Smooth muscle cell (in vitro differentiated cells): ENCODE results near the gene OBSL1. TPM values are rescaled to one million over a fixed set of nuclear protein-coding genes. Genes with fewer than 3 reads are reported as not detected.

Experiments used
- DNase-seq: peaks from one replicate; lab custom pipeline; 2025; ENCODE audit not compliant: unreplicated experiment; lab: John Stamatoyannopoulos, UW
- H2AFZ ChIP-seq: fragments of 200-600 bp; sonication (generic); 2 replicates; pipeline ENCODE4 v1.6.0; 2016; ENCODE audit warnings: antibody characterized with exemption, low read depth, mild to moderate bottlenecking
- H3F3A ChIP-seq: fragments of 200-600 bp; sonication (generic); 2 replicates; pipeline ENCODE4 v1.6.0; 2017; ENCODE audit warnings: antibody characterized with exemption, low read depth
- H3K27ac ChIP-seq: fragments of 200-600 bp; sonication (generic); 2 replicates; pipeline ENCODE4 v1.5.1; 2016; ENCODE audit warnings: low read depth, mild to moderate bottlenecking
- H3K27me3 ChIP-seq: fragments of 200-600 bp; sonication (generic); 2 replicates; pipeline ENCODE4 v1.6.1; 2016; ENCODE audit warnings: low read depth, mild to moderate bottlenecking
- H3K36me3 ChIP-seq: fragments of 200-600 bp; sonication (generic); 2 replicates; pipeline ENCODE4 v1.5.1; 2016; ENCODE audit warnings: low read depth
- H3K4me1 ChIP-seq: fragments of 200-600 bp; sonication (generic); 2 replicates; pipeline ENCODE4 v1.5.1; 2016; ENCODE audit warnings: low read depth
- H3K4me2 ChIP-seq: fragments of 200-600 bp; sonication (generic); 2 replicates; pipeline ENCODE4 v1.6.0; 2016; ENCODE audit warnings: mild to moderate bottlenecking
- H3K4me3 ChIP-seq: fragments of 200-600 bp; sonication (generic); 2 replicates; pipeline ENCODE4 v1.5.1; 2016; ENCODE audit warnings: mild to moderate bottlenecking
- H3K79me2 ChIP-seq: fragments of 200-600 bp; sonication (generic); 2 replicates; pipeline ENCODE4 v1.6.0; 2016; ENCODE audit warnings: low read depth, mild to moderate bottlenecking
- H3K9ac ChIP-seq: fragments of 200-600 bp; sonication (generic); 2 replicates; pipeline ENCODE4 v1.6.0; 2016; ENCODE audit warnings: low read depth
- H3K9me3 ChIP-seq: fragments of 200-600 bp; sonication (generic); replicated peaks from 2 replicates; pipeline ENCODE4 v1.5.1; 2016; ENCODE audit warnings: low read depth
- H4K20me1 ChIP-seq: fragments of 200-600 bp; sonication (generic); 2 replicates; pipeline ENCODE4 v1.6.0; 2016; ENCODE audit warnings: low read depth
- WGBS: methylation state at CpG from one replicate; pipeline ENCODE4 v1.1.7; 2016; ENCODE audit warnings: low lambda C conversion rate; 5-methylcytosine and 5-hydroxymethylcytosine counted together
- polyA plus RNA-seq: library from polyadenylated mRNA; unstranded; fragments of >200 nt; fragmentation: Nextera tagmentation; extraction: Ambion mirVana; gene quantifications from 2 replicates; pipeline ENCODE4 v1.2.1, GENCODE V29; 2016
- total RNA-seq: library from RNA; depleted of rRNA; stranded (reverse); fragments of >200 nt; gene quantifications from 2 replicates; pipeline ENCODE4 v1.2.3, GENCODE V29; 2014
- TF ChIP-seq, protein P1 (sequence below): fragments of 200-600 bp; sonication (generic); IDR thresholded peaks from 2 replicates; pipeline ENCODE4 v1.5.1; 2017; ENCODE audit warnings: borderline replicate concordance, mild to moderate bottlenecking, antibody characterized with exemption; ENCODE audit not compliant: insufficient read depth, poor library complexity, severe bottlenecking

The OBSL1 gene
- total and polyA plus RNA-seq, 2 experiments from 2014 or later, result 51.1 to 71.9 TPM

DNA sequence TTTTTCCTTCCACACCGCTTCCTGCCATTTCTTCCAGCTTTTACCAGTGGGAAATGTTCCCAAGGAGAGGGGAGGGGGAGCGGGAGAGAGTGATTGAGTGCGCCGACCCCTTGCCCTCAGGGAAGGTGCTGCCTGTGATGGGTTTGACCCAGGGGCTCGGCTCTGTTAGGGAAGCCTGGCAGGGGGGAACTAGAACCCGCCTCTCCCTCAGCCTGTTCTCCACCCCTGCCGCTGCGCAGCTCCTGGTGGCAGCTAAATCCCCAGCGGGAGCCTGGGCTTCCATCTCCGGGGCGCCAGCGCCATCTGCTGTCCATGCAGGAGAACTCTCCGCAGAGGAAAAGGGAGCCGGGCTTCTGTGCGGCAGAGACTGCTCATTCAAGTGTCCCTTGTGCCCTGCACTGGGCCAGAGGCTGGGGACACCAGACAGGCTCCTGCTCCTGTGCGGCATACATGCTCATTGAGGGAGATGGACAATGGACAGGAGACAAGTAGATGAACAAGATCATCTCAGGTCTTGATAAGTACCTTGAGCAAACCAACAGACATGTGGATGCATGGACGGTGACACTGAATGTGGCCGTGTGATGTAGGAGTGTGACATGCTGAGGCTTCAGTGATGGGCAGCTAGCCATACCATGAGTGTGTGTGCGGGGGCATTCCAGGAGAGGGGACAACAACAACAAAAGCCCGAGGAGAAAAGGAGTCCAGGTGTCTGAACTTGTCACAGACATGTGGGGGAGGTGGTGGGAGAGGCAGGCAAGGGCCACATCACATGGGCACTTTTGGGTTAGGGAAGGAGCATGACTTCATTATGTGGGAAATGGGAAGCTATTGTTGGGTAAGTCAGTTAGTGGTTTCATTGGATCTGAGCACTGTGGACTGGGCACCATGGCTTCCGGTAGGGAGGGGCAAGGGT is 41.0 kb downstream of the OBSL1 start:
- no peaks in the 10 kb centered on the region for H3K27me3 ChIP-seq
- peaks cover 22% of the 10 kb centered on the region for H3K4me1 ChIP-seq
- no peaks in the 10 kb centered on the region for H3K36me3 ChIP-seq
- peak overlapping the region; percentile 41 for H3K4me3 ChIP-seq
- peak overlapping the region; percentile 81 for H3K4me2 ChIP-seq
- no peak overlapping the region for H3K9ac ChIP-seq
- H2AFZ ChIP-seq, result no peak overlapping the region
- DNase-seq, result peak; percentile 64
- H3K27ac ChIP-seq, result no peak overlapping the region
- H3K9me3 ChIP-seq, result no peaks in the 10 kb centered on the region
- H4K20me1 ChIP-seq, result no peaks in the 10 kb centered on the region
- TF ChIP-seq, protein P1, sequence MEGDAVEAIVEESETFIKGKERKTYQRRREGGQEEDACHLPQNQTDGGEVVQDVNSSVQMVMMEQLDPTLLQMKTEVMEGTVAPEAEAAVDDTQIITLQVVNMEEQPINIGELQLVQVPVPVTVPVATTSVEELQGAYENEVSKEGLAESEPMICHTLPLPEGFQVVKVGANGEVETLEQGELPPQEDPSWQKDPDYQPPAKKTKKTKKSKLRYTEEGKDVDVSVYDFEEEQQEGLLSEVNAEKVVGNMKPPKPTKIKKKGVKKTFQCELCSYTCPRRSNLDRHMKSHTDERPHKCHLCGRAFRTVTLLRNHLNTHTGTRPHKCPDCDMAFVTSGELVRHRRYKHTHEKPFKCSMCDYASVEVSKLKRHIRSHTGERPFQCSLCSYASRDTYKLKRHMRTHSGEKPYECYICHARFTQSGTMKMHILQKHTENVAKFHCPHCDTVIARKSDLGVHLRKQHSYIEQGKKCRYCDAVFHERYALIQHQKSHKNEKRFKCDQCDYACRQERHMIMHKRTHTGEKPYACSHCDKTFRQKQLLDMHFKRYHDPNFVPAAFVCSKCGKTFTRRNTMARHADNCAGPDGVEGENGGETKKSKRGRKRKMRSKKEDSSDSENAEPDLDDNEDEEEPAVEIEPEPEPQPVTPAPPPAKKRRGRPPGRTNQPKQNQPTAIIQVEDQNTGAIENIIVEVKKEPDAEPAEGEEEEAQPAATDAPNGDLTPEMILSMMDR, result peak; percentile 97
- WGBS, result 20% methylated on average over 20 of the region's 21 CpGs
- no peaks in the 10 kb centered on the region for H3K79me2 ChIP-seq
- H3F3A ChIP-seq, result no peaks in the 10 kb centered on the region

- Histone ChIP-seq H3K9ac (no peak overlapping the region), H3F3A (no peaks in the 10 kb centered on the region), H3K4me3 (no peak overlapping the region), H3K4me2 (no peak overlapping the region), H3K4me1 (peaks cover 33% of the 10 kb centered on the region), H3K79me2 (no peaks in the 10 kb centered on the region), H3K27ac (no peak overlapping the region), H2AFZ (no peak overlapping the region), H3K36me3 (no peaks in the 10 kb centered on the region), H3K9me3 (no peaks in the 10 kb centered on the region), H4K20me1 (no peaks in the 10 kb centered on the region), H3K27me3 (no peaks in the 10 kb centered on the region)
- DNase-seq, result no peak
- 90% methylated on average over 5 of the region's 5 CpGs for WGBS
- TF ChIP-seq, protein P1, result no peak
Measured at GRCh38 chr2:219527472-219527871, 43.9 kb downstream of the OBSL1 start.

GRCh38 chr2:219527076-219527394 is 44.3 kb downstream of the OBSL1 start:
- Histone ChIP-seq H4K20me1 (no peaks in the 10 kb centered on the region), H3K27me3 (no peaks in the 10 kb centered on the region), H3K4me2 (peak overlapping the region; percentile 54), H3K27ac (no peak overlapping the region), H3K4me1 (peaks cover 36% of the 10 kb centered on the region), H3K36me3 (no peaks in the 10 kb centered on the region), H3K9me3 (no peaks in the 10 kb centered on the region), H3K4me3 (no peak overlapping the region), H2AFZ (no peak overlapping the region), H3F3A (no peaks in the 10 kb centered on the region), H3K9ac (no peak overlapping the region), H3K79me2 (no peaks in the 10 kb centered on the region)
- DNase-seq, result no peak
- TF ChIP-seq, protein P1, result no peak
- 51% methylated on average over 6 of the region's 6 CpGs for WGBS
